Stimulated activated memory B cell treated with anti-CD40 and anti-IgM and Interleukin-4, amounts not matched to agents 10 μg/mL and 1 μg/mL and 100 μg/mL, for 72 hours (primary cell): ENCODE measurements around the gene EPS8L2.

Experiments used
- ATAC-seq: fragments of 150-1000 bp; cut with Tn5 transposase; 2 replicates; pipeline ENCODE4 v1.10.0; 2021
- H3K27ac Mint-ChIP-seq: one replicate; pipeline ENCODE4 v1.8.0; 2022; ENCODE audit warnings: mild to moderate bottlenecking, mixed read lengths
- H3K27me3 Mint-ChIP-seq: one replicate; pipeline ENCODE4 v1.8.0; 2022; ENCODE audit warnings: mixed read lengths
- H3K36me3 Mint-ChIP-seq: one replicate; pipeline ENCODE4 v1.8.0; 2022; ENCODE audit warnings: mixed read lengths
- H3K4me1 Mint-ChIP-seq: one replicate; pipeline ENCODE4 v1.8.0; 2022; ENCODE audit warnings: mixed read lengths
- H3K4me3 Mint-ChIP-seq: one replicate; pipeline ENCODE4 v1.8.0; 2022; ENCODE audit warnings: mild to moderate bottlenecking, moderate library complexity, mixed read lengths
- H3K9me3 Mint-ChIP-seq: one replicate; pipeline ENCODE4 v1.8.0; 2022; ENCODE audit warnings: mixed read lengths

EPS8L2 gene

DNA sequence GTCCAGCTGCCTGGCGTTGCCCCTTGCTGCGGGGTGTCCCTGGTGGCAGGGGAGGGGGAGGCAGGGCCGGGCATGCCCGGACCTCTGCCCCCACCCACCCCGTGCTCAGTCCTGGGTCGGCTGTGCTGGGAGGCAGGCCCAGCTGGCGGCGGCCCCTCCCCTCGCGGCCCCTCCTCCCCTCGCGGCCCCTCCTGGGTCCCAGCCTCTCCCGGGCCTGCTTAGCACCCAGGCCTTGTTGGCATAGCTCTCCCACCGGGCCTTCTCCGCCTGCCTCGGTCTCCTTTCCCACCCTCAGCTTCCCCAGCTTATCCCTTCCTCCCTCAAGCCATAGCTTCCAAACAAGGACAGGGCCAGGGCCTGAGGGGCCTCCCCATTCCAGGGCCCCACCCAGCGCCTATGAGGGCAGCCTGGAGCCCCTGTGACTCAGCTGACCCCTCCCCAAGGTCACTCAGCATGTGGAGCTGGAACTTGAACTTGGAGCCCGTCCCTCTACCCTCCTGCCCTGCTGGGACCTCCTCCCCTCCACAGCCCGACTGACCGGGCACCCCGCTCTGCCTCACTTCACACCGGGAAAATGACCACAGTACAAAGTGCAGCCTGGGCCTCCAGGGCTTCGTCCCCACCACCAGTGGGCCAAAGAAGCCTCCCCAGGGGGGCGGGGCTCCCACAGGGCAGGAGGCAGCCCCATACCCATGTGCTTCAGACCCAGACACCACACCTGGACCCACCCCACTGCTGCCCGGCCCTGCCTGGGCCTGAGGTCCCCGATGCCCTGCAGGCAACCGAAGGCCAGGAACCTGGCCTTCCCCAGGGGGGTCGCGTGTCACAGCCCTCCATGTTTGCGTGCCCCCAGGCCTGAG, 1.2 kb downstream of the EPS8L2 start:
- no peak overlapping the region for H3K27ac Mint-ChIP-seq
- H3K36me3 Mint-ChIP-seq: no peaks in the 10 kb centered on the region
- peak overlapping the region; percentile 22 for H3K4me3 Mint-ChIP-seq
- no peaks in the 10 kb centered on the region for H3K9me3 Mint-ChIP-seq
- no peak for ATAC-seq
- peaks cover 32% of the 10 kb centered on the region for H3K4me1 Mint-ChIP-seq
- peaks cover 52% of the 10 kb centered on the region for H3K27me3 Mint-ChIP-seq

- Mint-ChIP-seq H3K4me3 (peak overlapping the region; percentile 12), H3K36me3 (no peaks in the 10 kb centered on the region), H3K9me3 (no peaks in the 10 kb centered on the region), H3K27me3 (peaks cover 52% of the 10 kb centered on the region), H3K4me1 (peaks cover 32% of the 10 kb centered on the region), H3K27ac (no peak overlapping the region)
- ATAC-seq: no peak
These were observed 1.9 kb downstream of the EPS8L2 start for GRCh38 chr11:707817-708420.

DNA sequence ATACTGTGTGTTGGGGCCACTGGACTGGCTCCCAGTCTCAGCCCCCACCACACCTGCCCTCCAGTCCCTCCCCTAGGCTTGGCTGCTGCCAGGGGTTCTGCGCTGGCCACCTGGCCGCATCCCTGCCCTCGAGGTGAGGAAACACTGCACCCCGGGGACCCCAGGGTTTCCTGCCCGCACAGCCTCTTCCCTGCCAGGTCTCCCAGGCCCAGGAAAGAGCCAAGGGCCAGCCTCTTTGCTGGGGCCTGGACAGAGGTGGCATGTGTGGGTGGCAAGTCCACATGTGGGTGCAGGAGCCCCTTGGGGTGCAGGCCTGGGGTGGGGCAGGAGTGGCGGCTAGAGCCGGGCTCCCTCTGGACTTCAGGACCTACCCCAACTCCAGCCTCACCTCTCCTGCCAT, 2.5 kb downstream of the EPS8L2 start:
- peaks cover 56% of the 10 kb centered on the region for H3K27me3 Mint-ChIP-seq
- H3K4me3 Mint-ChIP-seq: no peak overlapping the region
- H3K27ac Mint-ChIP-seq: no peak overlapping the region
- no peaks in the 10 kb centered on the region for H3K9me3 Mint-ChIP-seq
- H3K36me3 Mint-ChIP-seq: no peaks in the 10 kb centered on the region
- peaks cover 32% of the 10 kb centered on the region for H3K4me1 Mint-ChIP-seq
- no peak for ATAC-seq

- Mint-ChIP-seq H3K27me3 (peaks cover 65% of the 10 kb centered on the region), H3K36me3 (peaks cover under 1% of the 10 kb centered on the region), H3K4me1 (peaks cover 32% of the 10 kb centered on the region), H3K9me3 (no peaks in the 10 kb centered on the region), H3K27ac (no peak overlapping the region), H3K4me3 (no peak overlapping the region)
- ATAC-seq: no peak
These were observed 3.3 kb downstream of the EPS8L2 start for GRCh38 chr11:709109-709997.

DNA sequence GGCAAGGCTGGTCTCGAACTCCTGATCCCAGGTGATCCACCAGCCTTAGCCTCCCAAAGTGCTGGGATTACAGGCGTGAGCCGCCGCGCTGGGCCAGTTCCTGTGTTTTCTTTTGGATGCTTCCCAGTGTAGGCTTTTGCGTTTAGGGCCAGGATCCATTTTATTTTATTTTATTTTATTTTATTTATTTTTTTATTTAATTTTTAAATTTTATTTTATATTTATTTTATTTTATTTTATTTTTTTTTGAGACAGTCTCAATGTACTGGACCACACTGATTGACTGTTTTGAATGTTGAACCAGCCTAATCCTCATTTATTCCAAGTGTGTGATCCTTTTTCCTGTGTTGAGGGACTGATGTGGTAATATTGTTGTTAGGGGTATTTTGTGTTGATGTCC, 8.4 kb downstream of the EPS8L2 start:
- no peak for ATAC-seq
- Mint-ChIP-seq H3K27ac (no peak overlapping the region), H3K27me3 (peaks cover 52% of the 10 kb centered on the region), H3K4me3 (no peak overlapping the region), H3K9me3 (peaks cover 7% of the 10 kb centered on the region), H3K4me1 (peaks cover 15% of the 10 kb centered on the region), H3K36me3 (peaks cover 6% of the 10 kb centered on the region)

DNA sequence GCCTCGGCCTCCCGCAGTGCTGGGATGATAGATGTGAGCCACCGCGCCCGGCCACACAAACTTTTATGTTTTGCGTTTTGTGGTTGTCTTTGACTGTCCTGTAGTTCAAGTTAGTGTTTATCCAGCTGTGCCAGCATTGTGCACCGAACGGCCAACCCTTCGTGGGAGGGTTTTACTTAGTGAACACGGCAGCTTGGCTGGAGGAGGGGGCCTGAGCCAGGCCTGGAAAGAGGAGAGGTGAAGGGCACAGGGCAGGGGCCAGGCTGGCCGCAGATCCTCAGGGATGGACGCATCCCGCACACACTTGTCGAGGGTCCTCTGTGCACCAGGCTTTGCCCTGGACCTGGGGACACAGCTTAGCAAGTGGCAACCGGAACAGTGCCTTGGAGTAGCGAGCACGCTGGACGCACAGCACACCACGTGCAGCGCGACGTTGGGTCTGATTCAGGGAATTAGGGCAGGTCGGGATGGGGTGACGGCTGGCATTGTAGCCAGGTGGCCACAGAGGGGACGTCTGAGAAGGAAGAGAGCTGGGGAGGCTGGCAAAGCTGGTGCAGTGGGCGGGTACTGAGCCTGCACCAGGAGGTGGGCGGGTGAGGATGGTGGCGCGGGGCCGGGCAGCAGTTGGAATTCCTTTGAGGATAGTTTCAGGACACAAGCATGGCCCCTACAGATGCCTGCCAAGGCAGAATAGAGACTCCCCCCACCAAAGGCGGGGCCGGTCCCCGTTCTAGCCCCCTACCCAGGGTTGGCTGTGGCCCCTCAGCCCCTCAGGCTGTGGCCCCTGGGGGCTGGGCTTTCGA, 13.4 kb downstream of the EPS8L2 start:
- peak overlapping the region; percentile 25 for H3K4me3 Mint-ChIP-seq
- ATAC-seq: no peak
- H3K9me3 Mint-ChIP-seq: peaks cover 7% of the 10 kb centered on the region
- H3K4me1 Mint-ChIP-seq: peaks cover 22% of the 10 kb centered on the region
- no peak overlapping the region for H3K27ac Mint-ChIP-seq
- H3K27me3 Mint-ChIP-seq: peaks cover 22% of the 10 kb centered on the region
- peaks cover 5% of the 10 kb centered on the region for H3K36me3 Mint-ChIP-seq

GRCh38 chr11:720017-720641, 14.1 kb downstream of the EPS8L2 start:
- ATAC-seq: no peak
- Mint-ChIP-seq H3K9me3 (peaks cover 3% of the 10 kb centered on the region), H3K4me3 (no peak overlapping the region), H3K27me3 (peaks cover 14% of the 10 kb centered on the region), H3K36me3 (no peaks in the 10 kb centered on the region), H3K27ac (no peak overlapping the region), H3K4me1 (peaks cover 24% of the 10 kb centered on the region)

- Mint-ChIP-seq H3K4me3 (peak overlapping the region; percentile 70), H3K4me1 (peaks cover 28% of the 10 kb centered on the region), H3K36me3 (no peaks in the 10 kb centered on the region), H3K27ac (peak overlapping the region; percentile 49), H3K9me3 (no peaks in the 10 kb centered on the region), H3K27me3 (peaks cover 14% of the 10 kb centered on the region)
- ATAC-seq: no peak
These were observed 14.7 kb downstream of the EPS8L2 start for GRCh38 chr11:720642-721246.

GRCh38 chr11:721247-721740, 15.3 kb downstream of the EPS8L2 start:
- Mint-ChIP-seq H3K27me3 (peaks cover 14% of the 10 kb centered on the region), H3K4me3 (peak overlapping the region; percentile 70), H3K9me3 (no peaks in the 10 kb centered on the region), H3K4me1 (peaks cover 28% of the 10 kb centered on the region), H3K27ac (peak overlapping the region; percentile 49), H3K36me3 (no peaks in the 10 kb centered on the region)
- ATAC-seq: peak; percentile 34

- H3K27me3 Mint-ChIP-seq: peaks cover 14% of the 10 kb centered on the region
- peak overlapping the region; percentile 49 for H3K27ac Mint-ChIP-seq
These were observed 15.8 kb downstream of the EPS8L2 start for GRCh38 chr11:721741-722345.

DNA sequence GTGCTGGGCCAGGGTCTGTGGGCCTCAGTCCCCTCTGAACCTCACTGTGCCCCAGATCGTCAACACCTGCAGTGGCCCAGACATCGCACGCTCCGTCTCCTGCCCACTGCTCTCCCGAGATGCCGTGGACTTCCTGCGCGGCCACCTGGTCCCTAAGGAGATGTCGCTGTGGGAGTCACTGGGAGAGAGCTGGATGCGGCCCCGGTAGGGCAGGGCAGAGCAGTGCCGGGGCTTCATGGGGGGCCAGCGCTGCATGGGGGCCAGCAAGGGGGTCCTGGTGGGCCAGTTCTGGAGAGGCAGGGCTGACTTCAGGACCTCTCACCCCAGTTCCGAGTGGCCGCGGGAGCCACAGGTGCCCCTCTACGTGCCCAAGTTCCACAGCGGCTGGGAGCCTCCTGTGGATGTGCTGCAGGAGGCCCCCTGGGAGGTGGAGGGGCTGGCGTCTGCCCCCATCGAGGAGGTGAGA, 16.3 kb downstream of the EPS8L2 start:
- no peaks in the 10 kb centered on the region for H3K9me3 Mint-ChIP-seq
- no peak overlapping the region for H3K27ac Mint-ChIP-seq
- H3K4me3 Mint-ChIP-seq: peak overlapping the region; percentile 38
- ATAC-seq: peak; percentile 1
- peaks cover 14% of the 10 kb centered on the region for H3K27me3 Mint-ChIP-seq
- peaks cover 28% of the 10 kb centered on the region for H3K4me1 Mint-ChIP-seq
- no peaks in the 10 kb centered on the region for H3K36me3 Mint-ChIP-seq

More at GRCh38 chr11:721741-722345, 15.8 kb downstream of the EPS8L2 start:
- Mint-ChIP-seq H3K36me3 (no peaks in the 10 kb centered on the region), H3K4me3 (peak overlapping the region; percentile 70), H3K9me3 (no peaks in the 10 kb centered on the region), H3K4me1 (peaks cover 28% of the 10 kb centered on the region)
- peak; percentile 79 for ATAC-seq

- H3K27me3 Mint-ChIP-seq: peaks cover 14% of the 10 kb centered on the region
- no peak for ATAC-seq
- H3K4me3 Mint-ChIP-seq: peak overlapping the region; percentile 84
- H3K36me3 Mint-ChIP-seq: no peaks in the 10 kb centered on the region
- peak overlapping the region; percentile 79 for H3K27ac Mint-ChIP-seq
- H3K9me3 Mint-ChIP-seq: no peaks in the 10 kb centered on the region
- peaks cover 28% of the 10 kb centered on the region for H3K4me1 Mint-ChIP-seq
These were observed 17.3 kb downstream of the EPS8L2 start for GRCh38 chr11:723120-723883.
